Medulla oblongata (tissue), 1 donor: ENCODE data around the gene FHIT.

Experiments
- DNase-seq: peaks from one replicate; pipeline ENCODE4 v3.0.0-alpha.2; 2015; ENCODE audit errors: extremely low spot score

FHIT gene

DNA sequence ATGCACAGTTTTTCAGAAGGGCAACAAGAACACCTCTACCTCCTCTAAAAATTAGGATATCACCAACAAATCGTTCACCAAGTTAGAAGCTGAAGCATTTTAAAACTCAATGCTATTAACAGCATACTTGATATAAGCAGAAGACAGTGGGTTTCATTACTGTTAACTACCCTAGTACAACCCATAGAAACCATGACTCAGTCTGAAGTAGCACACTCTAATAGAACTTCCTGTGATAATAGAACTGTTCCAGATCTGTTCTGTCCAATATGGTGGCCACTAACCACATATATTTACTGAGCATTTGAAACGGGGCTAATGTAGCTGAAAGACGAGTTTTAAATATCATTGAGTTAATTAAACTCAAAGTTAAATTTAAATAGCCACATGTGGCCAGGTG is 1075.6 kb downstream of the FHIT start:
- DNase-seq, result no peak

DNA sequence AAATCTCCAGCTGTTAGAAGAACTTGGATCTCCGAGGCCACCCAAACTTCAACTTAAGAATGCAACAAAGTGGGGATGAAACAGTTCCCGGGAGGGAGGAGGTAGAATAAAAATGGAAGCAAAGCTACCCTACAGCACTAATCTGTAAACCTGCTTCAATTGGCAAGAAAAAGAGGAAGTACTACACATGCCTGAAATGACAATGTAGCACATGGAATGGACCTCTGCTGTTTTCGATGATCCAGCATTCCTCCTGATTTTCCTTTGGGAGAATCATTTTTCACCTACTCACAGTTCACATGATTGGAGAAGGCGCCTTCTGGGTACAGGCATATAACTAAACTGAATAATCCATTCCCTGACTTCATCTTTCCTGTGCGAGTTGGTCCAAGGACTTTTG is 1081.5 kb downstream of the FHIT start:
- no peak for DNase-seq

DNA sequence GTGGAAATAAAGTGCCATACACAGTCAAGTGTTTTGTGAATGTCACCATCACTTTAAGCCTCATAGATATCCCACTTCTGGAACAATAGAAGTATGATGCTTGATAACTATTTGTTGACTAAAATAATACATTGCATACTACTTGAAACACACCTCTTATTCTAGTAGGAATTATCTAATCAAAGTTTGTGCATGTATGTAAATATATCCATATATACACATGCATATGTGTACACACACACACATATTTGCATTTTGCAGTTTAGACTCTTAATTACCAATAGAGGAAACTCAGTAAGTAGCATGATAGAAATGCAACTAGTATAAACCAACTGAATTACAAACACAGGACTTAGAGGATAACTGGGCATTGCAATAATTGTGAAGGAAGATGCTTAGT is 1084.1 kb downstream of the FHIT start:
- DNase-seq, result no peak

DNA sequence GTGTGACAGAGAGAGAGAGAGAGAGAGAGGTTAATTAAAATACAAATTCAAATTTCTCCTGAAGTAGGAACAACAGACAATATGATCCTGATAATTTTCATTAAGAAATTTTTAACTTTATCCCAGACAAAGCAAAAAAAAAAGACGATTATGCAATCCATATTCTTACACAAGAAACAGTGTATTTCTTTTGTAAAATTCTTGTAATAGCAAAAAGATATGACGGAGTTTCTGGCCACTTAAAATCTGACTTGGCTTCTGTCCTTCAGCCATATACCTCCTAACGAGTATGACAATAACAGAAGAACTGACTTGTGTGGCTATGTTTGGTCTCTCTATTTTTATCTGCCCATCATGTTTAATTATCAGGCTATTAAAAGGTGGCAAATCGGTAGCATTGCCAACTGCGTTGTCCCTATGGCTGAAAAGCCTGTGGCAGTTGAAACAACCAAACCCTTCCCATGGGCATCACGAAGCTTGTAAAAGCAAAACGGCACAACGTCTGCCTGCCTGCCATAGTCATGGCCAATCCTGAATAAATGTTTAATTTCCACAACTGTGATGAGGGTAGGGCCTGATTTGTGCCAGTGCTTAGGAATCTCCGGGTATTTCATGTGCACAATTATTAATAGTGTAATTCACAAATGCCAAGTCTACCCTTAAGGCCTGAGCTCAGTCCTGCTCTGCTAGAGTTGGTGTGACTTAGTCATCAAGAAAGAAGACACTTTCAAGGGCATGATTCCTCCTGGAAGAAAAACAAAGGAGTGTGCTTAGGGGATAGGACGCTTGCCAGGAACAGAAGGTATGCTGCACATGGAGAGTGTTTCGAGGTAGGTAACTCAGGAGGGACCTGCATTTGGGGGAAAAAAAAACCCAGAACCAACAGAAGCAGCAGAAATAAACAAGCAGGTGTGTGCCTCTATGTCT is 1090.2 kb downstream of the FHIT start:
- DNase-seq, result no peak

DNA sequence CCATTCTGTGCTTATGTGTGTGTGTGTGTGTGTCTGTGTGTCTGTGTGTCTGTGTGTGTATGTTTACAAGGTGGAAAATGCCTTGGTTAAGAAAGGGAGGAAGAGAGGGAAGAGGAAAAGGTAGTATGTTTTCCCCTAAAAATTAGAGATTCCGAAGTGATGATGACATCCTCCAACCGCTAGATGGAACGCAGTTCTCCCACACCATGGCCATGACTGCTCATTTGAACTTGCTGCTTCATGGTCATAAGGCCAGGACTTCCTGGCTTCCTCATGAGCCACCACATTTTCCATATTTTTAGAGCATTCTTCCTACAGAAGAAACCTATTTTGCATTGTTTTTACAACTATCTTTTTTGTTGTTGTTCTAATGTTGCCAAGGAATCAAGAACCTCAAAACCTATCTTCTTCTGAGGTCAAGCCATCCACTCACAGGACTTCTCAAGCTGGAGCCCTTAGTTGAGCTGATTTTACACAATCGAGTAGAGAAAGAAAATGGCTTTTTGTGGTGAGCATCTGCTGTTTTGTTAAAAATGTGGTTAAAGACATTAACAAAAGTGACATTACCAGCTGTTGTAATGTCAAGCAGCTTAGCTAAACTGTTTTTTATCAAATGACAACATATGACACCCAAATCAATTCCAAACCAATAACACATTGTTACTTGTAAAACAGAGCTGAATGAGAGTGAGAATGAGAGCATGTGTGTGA is 1091.0 kb downstream of the FHIT start:
- DNase-seq, result no peak

DNA sequence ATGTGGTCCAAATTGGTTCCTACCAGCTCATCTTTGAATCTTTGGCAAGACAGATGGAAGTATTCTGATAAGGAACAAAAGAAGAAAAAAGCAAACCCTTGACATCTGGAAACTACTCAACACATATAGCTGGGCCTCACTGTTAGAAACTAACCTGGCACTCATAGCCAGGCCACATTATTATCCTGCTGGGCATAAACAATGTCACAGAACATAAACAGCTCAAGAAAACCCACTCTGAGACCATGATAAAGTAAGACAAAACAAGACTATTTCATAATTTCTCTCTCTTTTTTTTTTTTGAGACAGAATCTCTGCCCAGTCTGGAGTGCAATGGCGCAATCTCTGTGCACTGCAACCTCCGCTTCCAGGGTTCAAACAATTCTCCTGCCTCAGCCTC is 1093.2 kb downstream of the FHIT start:
- no peak for DNase-seq

DNA sequence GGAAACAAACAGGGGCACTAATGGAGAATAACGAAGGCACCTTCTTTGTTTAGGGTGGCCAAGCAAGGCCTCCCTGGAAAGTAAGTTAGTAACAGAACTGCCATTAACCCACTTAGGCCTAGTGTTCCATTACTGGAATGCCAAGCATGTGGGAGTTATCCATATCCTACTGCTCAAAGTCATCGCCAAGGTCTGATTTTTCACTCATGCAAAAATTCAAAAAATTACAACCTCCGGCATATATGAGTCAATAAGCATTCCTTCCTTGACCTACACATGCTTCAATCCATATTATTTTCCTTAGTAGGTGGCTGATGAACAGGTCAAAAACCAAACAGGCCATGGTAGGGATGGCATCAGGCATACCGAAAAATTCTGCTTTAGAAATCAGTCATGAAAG is 1097.2 kb downstream of the FHIT start:
- no peak for DNase-seq

DNA sequence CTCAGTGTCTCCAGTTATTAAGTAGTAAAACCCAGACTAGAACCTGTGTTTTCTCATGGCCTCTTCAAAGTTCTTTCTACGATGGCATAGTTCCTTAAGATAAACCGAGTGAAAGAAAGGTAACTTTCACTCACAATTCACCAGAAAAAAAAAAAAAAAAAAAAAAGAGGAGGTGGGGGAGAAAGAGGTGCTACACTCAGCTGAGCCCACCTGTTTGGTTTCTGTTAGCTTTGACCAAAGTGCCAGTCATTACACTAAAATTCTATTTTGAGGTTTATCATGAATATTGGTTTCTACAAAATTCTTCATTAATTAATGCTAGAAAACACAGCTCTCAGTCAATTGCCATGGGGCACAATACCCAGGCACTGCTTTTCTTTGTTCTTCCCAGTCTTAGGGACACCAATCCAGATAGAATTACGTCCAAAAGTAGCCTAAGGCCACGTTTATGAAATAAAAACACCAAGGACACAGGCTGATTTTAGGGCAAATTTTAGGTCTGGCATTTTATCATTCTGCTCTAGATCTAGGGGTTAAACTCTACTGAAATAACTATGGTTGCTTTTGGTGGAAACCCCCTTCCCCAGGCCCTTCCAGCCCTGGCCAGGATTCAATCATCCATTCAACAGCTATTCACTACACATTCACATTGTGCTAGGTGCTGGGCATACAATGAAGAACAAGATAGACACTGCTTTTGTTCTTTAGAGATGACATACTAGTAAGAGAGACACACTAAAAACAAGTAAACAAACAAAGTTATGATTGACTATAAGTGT is 1097.8 kb downstream of the FHIT start:
- no peak for DNase-seq

DNA sequence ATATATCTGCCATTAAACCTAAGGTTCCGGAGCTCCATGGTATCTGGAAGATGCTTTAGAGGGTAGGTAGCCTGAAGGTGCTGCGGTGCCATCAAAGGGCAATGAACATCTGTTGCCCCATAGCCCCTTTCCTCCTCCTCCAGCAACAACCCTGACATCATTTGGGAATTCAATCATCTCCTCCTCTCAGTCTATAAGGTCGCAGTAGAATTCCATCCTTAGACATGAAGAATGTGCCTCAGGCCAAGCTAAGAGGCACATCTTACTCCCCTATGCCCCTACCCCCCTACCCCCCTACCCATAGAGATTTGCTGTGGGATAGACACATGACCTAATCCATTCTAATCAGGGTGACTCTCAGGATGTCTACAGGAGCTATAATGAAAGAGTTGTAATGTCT is 1101.8 kb downstream of the FHIT start:
- no peak for DNase-seq

DNA sequence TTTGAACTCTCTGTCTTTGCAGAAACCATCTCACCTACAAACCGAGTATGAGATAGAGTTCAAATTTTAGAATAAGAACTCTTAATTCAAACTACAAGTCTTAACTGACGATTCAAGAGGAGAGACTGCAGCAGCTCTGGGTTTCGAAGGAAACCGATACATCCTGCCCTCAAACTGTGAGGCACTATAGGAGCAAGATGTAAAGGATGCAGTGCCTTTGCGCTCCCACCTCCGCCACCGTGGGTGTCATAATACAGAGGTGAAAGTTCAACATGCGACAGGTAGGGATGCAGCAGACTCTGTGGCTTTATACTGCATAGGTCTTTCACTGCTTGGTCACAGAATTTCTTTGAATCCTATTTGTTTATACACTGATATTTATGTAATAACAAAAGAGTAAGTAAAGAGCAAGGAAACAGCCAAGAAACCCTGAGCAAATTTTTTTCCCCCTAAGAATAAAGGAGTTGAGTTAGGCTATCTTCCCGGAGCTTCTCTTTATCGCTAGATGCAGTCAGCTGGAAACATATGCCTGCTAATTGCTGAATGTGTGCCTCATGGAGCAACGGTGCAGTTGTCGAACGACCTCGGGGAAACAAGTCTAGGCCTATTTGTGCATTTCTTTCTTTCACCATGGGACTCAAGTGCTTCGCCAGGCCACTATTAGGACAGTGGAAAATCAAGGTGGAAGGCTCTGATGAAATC is 1103.9 kb downstream of the FHIT start:
- DNase-seq, result no peak

DNA sequence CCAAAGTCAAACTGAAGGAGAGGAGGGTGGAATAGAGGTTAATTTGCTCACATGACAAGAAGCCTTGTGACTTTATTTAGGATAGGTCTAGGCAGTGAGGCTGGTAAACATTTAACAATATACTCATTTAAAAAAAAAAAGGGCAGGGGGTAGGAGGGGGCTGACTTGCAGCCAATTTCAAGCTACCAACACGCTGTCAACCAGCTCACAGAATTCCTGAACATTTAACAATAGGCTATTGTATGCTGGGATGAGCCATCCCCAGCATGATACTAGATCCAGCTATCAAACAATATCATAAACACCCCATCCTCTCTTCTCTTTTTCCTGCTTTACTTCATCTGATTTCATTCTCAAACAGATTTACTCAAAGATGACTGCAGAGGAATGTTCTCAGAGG is 1105.1 kb downstream of the FHIT start:
- peak; percentile 73 for DNase-seq

DNA sequence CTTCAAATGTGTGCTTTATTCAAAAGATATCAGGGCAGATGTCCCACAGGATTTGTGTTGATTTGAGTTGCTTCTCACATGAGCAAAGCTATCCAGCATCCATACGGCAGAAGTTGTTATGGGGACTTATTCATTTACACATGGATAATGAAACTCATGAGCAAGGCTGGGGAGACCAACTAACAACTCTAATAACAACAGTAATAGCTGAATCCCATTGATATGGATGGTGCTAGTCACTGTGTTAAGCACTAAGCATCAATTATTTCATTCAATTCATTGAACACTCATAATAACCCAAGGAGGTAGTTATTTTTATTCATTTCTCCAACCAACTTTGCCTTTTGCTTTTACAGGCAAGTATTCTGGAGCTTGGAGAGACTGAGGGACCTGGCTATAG is 1107.2 kb downstream of the FHIT start:
- no peak for DNase-seq

DNA sequence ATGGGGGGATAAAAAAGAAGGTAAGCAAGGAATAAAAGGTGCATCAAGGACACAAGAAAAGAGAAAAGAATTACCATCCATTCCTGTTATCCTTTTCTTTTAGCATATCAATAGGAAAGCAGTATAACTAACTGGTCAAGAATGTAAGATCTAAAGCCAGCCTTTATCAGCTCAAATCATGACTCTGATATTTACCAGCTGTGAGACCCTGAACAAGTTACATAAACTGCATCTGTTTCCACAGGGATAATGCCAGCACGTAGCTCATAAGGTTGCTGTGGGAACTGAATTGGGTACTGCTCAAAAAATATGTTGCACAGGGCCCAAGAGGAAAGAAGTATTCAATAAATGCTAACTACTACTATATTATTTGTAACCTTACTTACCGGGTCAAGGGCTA is 1109.2 kb downstream of the FHIT start:
- DNase-seq, result no peak

DNA sequence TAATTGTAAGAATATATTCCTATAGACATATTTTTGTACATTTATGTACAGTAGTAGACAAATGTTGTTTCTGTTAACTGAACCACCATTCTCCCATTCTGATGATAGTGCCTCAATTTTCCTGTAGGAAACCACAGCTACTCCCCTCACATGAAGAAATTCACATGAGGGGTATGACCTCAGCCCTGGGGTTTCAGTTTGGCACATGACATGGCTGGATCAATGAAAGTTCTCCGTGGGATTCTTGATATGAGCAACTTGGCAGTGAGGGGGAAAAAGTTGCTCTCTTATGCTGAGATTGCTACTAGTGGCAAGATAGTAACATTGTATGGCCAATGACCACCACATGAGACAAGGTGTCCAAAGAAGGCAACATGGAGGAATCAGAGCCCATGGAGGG is 1111.1 kb downstream of the FHIT start:
- no peak for DNase-seq

DNA sequence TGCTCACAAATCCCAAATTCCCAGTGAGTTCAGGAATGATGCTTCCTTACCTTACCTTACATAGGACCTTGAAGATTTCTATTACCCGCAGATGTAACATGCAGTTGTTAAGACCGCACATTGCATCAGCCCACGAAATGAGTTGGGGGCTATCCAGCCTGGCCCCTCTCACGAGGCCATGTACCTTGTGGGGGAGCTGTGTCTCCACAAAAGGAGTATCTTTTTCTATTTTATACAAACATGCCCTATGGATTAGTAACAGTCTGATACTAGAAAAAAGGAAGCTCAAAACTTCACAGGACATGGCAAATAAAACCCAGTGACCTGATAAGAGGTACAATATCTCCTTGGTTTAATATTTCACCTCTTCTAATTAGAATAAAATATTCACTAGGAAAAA is 1114.7 kb downstream of the FHIT start:
- DNase-seq, result no peak

DNA sequence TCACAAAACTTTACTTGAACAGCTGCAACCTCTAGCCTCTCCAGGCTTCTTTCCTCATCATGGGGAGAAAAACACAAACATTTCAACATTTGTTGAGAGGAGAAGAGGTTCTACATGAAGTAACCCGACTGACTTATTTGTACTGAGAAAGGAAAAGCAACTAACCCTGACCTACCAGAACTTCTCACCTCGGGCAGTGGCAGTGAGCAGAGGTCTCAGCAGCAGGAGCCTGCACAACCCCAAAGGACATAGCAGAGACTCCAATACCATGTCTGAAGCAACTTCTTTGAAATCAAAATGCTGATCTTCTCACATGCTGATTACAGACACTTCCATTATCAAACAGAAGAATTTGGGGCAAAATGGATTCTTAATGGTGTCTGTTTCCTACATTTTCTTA is 1115.8 kb downstream of the FHIT start:
- no peak for DNase-seq

DNA sequence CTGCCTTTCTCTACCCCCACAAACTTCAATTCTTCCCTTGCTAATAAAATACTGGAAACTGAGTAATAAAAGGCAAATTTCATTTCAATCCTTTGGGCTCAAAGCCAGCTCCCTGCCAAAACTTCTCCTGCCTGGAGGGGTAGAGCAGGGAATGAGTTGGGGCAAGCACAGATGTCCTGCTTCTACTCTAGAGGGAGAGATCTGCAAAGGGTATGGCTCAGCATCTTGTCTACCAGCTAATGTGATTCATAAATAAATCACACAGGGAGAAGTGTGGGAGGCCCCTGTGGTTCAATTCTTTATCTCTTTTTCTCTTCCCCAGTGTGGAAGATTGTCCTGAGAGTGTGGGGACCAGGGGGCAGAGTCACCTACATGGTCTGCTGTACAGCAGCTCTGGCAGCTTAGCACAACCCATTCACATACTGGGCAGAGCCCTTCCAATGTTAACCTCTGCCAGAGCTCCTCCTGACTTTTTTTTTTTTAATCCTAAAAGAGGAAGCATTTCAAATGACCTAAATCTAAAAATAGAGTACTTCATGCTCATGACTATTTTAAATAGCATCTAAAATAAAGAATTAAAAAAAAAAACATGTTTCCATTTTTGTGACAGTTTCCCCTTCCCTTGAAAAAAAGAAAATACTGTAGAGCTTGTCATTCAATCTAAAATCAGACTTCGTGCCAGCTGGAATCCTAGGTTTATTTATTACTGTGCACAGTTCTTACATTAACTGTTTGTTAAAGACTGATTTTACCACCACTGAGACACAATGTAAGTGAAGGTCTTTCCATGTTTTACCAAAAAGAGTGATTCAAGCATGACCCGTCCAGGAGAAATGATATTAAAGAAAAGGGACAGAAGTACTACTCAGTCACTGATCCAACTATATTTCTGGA is 1117.7 kb downstream of the FHIT start:
- no peak for DNase-seq

DNA sequence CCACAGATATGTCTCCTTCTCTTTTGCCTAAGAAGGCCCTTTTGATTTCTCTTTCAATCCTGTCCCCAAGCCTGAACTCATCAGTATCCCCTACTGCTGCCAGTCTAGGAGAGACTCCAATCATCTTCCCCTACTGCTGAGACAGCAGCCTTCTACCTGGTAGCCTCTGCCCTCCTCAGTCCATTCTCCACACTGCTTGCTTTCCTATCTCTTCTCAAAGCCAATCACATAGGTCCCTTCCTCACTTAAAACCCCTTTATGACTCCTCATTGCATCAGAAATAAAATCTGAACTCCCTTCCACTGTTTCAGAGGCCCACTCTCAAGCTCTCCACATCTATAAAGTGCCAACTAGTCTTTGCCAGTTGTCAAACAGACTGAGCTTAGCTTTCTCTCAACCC is 1119.6 kb downstream of the FHIT start:
- no peak for DNase-seq

DNA sequence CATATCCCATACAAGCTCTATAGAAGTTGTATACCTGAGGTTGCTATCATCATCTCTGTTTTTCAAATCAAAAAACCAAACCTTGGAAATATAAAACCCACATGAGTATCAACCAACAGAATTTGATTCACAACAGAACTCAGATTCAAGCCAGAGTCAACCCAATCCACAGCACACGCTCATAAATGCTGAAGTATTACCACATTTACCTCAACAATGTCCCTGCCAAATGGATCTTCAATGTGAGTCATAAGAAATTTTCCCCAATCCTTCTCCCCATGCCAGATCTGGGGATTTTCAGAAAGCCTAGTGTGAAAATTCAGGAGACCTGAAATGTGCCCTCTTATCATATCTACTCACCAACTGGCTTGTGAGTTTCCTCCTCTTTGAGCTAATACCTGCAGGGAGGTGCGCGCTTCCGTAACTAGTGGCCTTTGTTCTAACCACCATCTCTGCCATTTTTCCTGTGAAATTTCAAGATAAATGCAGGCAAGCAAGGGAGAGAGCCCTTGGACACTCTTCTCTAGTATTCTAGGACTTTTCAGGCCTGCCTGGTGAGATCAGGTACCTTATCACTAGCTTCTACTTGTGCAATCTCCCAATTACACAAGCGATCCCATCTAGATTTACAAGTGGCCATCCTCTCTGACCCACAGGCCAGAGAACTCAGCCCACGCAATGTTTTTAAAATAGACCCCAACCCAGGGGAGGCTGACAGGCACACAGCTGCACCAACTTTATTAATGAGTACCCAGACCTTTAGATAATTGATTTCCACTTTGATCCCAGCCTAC is 1124.5 kb downstream of the FHIT start:
- no peak for DNase-seq

DNA sequence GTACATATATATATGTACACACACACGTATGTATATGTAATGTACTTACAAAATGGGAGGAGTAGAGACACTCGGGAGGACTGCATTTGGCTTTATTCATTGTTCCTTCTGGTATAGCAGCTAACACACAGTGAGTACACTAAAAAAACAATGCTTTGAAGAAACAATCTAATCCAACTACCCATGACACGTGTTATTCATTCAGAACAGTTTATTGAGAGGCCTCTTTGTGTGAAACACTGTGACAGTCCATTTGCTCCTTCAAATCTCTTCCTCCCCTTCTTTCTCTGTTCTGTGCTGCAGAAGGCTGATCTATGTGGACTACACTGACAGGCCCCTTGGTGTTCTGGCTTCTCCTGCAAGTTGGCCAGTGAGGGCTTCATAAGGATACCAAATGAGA is 1125.6 kb downstream of the FHIT start:
- DNase-seq, result peak; percentile 89
